Activated CD4-positive, alpha-beta T cell treated with anti-CD3 and anti-CD28 coated beads, Interleukin-2, amount 50 U/mL, for 24 hours (primary cell): ENCODE measurements around the gene ACTRT3.

Experiments
- DNase-seq, 2 donors: peaks; one replicate each; pipeline ENCODE4 v3.0.0-alpha.2; 2020; ENCODE audit warnings: low read depth in 1 of 2, low spot score in 1 of 2

Gene ACTRT3

DNA sequence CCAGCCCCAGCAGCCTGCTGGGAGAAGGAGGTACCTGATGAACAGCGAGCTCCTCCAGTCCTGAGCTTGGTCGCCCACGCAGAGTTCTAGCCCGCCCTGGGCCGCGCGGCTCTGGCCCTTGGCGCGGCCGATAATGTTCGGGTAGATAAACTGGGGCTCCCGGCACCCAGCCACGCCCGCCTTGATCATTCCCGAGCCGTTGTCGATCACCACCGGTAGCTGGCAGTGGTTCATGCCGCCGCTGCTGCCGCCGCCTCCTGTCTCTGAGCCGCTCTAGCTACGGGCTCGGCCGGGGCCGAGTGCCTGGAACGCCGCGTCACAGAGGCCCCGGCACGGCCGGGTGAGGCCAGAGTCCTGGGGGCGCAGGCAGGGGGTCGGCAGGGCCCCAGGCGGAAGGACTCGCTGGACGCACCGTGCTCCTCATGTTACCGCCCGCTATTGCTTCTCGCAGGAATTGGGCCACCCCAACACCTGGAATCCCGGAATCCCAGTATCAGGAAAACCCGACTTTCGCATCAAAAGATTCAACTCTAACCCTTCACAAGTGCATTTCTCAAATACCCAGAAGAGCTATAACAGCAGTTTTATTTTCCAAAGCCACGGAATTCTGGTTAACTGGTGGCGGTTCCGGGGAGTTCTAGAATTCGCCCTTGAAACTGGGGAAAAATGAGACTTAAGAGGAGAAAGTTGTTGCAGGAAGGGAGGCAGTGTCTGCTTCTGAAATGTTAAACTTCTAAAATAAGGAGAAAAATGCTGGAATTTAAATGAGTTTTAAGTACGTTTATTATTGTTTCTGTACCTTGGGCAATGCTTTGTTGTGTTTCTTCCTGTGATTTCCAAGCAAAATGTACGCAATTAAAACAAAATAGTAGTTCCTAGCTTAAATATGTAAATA, at the start of gene ACTRT3:
Gene ACTRT3, minus strand, starts transcription at position 275 of the 895 bp plus-strand sequence. Its CDS starts 41 bp downstream, at position 234.
- DNase-seq = peak; percentile 36 to 45

DNA sequence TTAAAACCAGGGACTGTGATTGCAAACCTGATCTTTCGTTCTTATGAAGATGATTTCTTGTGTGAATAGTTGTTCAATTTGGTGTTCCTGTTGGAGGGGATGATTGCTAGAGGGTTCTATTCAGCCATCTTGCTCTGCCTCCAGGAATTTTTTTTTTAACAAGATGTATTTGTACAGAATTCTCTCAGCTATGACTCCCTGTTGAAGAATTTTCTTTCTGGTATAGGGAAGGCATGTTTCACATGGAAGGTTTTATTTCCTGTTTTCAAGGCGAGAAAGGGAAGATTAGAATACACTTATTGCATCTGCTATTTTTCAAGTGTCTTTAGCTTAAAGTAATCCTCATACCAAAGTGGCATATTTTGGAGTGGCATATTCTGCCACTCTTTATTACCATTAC, 49.0 kb upstream of the ACTRT3 start:
- no peak for DNase-seq

GRCh38 chr3:169815590-169816150, 46.3 kb upstream of the ACTRT3 start:
- DNase-seq = no peak

DNA sequence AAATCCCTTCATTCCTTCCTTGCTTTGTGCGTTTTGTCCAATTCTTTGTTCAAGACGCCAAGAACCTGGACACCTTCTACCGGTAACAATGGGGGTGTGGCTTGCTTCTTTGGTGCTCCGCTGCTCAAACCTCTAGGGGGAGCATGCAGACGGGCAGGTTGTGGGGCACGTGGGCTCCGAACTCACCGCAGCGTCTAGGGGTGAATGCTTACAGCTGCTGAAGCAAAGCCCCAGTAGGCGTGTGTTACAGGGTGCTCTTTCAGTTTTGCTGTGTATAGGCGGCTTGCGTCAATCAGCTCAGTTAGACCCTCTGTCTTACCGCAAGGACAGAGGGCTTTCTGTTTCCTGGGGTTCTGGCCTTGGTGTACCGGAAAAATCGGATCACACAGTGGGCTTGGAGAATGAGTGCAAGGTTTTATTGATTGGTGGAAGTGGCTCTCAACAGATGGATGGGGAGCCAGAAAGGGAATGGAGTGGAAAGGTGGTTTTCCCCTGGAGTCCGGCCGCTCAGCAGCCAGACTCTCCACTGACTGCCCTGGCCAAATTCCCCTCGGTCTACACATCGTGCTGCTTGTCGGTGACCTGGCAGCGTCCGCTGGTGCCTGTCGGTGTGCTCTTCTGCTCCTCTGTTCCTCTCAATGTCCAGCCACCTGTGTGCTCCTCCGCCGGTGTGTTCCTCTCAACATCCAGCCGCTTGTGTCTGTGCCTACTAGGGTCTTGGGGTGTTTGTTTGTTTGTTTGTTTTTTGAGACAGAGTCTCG, 44.6 kb upstream of the ACTRT3 start:
- peak; percentile 29 to 64 for DNase-seq

DNA sequence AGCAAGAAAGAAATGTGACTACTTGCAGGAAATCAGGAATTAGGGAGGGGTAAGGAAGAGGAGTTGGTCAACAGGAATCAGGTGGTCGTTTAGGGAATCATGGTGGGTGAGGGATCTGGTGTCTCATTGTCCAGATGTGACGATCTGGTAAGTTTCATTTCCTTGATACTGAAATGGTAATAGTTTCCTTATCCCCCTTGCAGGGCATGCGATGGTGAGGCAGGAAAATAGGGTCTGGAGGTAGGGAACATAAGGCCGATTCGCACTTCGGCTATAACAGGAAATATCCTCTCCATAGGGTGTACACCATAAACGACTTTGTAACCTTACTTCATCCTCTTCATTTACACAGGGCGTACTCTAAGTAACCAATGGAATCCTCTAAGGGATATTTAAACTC, 43.9 kb upstream of the ACTRT3 start:
- no peak for DNase-seq

DNA sequence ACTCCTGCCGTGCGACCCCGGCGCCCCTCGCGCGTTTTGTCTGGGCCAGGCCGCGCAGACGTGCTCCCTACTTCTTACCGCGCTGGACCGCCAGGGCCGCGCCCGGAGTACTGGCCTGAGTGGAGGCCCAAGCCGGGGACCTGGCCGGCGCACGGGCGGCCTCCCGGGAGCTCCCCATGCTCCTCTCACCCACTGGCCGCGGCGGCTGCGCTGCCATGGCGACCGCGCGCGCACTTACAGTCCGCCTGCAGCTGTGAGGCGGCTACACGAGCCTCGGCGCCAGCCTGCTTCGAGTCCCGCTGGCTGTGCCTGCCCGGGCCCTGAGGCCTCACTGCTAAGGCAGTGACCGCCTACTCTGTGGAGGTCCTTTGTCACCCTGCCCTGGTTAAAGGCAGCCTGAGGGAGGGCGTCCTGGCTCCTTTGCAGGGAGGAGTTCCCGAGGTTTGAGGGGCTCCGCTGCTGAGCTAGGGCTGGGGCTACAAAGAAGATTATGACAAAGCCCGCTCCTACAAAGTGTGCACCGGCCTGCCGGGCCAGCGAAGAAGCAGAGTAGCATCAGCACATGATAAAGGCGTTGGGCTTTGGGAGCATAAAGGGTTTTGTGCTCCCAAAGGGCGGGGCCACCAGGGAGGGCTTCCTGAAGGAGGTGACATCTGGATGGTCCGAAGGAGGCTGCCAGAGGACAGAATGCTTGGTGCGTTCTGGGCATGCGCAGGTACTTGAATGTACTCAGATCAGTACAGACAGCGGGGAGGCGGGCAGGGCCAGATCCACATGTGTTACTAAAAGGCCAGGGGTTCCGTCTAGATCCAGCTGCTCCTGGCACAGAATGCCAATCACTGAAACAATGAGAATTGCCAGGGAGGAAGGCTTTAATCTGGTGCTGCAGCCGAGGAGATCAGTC, 43.2 kb upstream of the ACTRT3 start, which contains the start of the genes LRRC34 and LRRIQ4:
Gene LRRC34, minus strand, starts transcription at position 573 of the 904 bp plus-strand sequence. Its CDS starts 356 bp downstream, at position 217.
Gene LRRIQ4, plus strand, starts transcription at position 539 of the 904 bp plus-strand sequence. CDS start 9,052 bp downstream, outside the sequence.
- peak; percentile 27 to 67 for DNase-seq

- DNase-seq = no peak
Measured at GRCh38 chr3:169811631-169812331, 42.4 kb upstream of the ACTRT3 start.

- no peak for DNase-seq
Measured at GRCh38 chr3:169809230-169809795, 40.0 kb upstream of the ACTRT3 start.

DNA sequence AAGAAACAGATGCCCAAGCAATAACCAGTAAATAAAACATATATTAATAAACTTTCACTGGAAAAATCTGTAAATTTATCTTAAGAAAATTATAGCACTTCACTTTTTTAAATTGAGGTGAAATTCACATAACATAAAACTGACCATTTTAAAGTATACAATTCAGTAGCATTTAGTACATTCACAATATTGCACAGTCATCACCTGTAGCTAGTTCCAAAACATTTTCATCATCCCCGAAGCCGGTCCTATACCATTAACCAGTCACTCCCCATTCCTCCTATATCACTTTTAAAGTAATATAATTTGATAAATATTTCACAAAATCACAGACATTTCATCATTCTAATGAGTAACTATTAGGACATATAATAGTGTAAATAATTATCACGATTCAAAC, 35.3 kb upstream of the ACTRT3 start:
- no peak for DNase-seq

GRCh38 chr3:169792359-169792758, 23.0 kb upstream of the ACTRT3 start:
- DNase-seq = no peak

DNA sequence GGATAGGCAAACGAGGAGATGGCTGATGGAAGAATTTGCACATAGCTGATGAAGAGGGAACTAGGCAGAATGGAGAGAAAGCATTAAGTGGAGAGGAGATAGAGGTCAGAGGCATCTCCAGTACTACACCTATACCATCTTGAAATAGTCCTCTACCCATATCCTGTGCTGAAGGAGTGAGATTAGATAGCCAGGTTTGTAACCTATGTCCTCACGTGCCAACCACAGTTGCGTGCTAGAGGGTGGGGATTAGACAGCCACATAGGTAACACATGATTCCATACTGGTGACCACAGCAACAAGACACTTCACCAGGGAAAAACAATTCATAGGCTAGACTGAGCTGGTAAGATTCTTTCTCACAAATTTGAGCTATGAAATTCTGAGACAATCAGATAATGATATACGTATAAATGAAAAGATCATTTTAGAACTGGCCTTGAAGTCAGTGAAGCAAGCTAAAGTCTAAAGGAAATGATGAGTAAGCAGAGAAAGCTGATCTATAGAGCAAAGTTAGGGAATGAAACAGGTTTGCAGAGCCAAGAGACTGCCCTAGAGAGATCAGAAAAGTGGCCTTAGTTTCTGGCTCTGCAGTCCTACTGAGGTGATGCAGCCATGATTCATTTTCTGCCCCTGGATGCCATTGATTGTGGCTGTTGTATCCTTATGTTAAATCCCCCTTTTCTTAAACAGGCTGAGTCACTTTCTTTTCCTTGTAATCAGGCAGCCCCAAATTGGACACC, 21.5 kb upstream of the ACTRT3 start:
- DNase-seq = no peak

DNA sequence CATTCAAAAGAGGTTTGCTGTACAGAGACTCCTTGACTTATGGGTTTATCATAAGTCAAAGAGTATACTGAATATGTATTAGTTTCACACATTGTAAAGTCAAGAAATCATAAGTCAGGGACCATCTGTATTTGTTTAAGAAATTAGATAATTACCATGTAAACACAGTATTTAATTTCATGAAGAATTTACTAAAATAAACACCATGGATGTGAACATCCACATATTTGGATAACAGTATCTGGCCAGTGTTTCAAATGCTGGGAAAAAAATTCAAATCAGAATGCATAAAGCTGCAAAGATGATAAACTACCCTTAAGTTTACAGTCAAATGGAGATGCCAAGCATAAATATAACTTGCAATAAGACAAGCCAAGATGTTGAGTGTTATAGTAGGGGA, 20.9 kb upstream of the ACTRT3 start:
- no peak for DNase-seq

- no peak for DNase-seq
Measured at GRCh38 chr3:169787791-169788190, 18.4 kb upstream of the ACTRT3 start.

DNA sequence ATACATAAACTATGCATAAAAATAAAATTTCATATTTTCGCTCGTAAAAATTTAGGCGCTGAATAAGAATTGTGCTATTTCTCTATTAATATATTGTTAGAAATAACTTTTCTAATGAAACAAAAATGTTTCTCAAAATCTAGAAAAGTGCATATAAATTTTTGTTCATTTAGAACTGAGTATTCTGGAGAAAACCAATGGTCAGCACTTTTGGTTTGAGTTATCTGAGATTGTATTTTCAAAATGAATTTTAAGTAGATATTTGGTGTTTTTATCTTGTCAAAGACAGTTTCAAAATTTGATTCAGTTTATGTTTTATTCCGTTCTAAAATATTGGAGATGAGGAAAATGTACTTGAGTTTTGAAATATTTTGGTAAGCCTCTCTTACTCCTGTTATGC, 17.8 kb upstream of the ACTRT3 start:
- DNase-seq = no peak

DNA sequence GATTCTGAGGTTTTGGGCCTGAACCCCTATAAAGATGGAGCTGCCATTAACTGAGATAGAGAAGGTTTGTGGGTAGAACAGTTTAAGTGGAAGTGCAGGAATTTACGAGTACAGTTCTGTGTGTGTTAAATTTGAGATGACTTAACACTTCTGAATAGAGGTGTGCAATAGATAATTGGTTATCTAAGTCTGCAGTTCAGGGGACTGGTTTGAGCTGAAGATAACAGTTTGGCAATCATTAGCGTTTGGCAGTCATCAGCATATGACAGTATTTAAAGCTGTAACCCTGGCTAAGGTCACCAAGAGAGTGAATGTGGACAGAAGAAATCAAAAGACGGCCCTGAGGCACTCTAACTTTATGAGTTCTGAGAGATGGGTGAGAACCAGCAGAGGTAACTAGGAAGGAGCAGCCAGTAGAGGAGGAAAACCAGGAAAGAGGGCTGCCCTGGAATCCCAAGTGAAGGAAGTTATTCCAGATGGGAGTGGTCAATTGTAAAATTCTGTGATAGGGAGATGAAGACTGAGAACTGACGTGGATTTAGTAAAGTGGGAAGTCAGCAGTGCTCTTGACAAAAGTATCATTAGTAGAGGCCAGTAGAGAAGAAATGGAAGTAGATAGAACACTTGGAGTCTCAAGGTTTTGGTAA, 12.0 kb upstream of the ACTRT3 start:
- DNase-seq = no peak

DNA sequence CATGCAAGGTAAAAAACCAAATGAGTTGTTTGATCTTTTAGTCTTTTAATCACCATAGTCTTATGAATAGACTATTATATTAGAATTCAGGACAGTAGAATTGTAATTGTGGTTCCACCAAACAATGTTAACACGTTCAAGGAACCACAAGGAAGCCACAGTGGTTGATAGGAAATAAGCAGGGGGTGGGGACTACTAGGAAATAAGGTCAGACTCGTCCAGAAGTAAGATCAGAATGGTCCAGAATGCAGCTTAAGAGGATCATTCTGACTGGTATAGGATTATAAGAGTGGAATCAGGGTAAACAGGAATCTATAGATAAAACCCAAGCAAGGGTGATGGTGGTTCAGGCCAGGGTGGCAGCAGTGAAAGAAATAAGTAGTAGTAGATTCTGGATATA, 11.4 kb upstream of the ACTRT3 start:
- no peak for DNase-seq

DNA sequence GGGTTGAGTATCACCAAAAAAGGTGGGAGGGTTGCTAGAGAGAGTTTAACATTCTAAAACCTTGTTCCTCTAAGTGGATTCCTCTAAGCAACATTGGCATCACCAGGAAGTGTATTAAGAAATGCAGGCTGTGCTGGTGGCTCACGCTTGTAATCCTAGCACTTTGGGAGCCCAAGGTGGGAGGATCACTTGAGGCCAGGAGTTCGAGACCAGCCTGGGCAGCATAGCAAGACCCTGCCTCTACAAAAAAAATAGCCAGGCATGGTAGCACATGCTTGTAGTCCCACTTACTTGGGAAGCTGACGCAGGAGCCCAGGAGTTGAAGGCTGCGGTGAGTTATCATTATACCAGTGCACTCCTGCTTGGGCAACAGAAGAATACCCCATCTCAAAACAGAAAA, 8.5 kb upstream of the ACTRT3 start:
- DNase-seq = no peak

DNA sequence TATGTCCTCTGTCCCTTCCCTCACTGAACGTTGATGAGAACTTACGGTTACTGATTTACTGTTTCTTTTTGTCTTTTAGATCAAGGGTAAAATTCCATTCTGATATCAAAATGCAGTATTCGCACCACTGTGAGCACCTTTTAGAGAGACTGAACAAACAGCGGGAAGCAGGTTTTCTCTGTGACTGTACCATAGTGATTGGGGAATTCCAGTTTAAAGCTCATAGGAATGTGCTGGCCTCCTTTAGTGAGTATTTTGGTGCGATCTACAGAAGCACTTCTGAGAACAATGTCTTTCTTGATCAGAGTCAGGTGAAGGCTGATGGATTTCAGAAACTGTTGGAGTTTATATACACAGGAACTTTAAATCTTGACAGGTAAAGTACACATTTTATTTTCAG, 4.8 kb upstream of the ACTRT3 start:
- no peak for DNase-seq
